ENCODE data around the gene UMODL1.

DNA sequence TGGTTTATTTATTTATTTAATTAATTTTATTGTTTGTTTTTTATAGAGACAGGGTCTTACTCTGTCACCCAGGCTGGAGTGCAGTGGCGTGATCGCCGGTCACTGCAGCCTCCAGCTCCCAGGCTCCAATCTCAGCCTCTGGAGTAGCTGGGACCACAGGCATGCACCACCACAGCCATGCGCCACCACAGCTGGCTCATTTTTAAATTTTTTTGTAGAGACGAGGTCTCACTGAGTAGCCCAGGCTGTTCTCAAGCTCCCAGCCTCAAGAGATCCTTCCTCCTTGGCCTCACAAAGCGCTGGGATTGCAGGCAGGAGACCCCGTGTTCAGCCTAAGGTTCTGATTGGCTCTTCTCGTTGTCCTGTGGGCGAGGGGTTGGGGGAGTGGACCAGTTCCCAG lies 22.1 kb downstream of the UMODL1 start:
- TF ChIP-seq POLR2AphosphoS5 (IDR thresholded peaks at IDR 0.05; ENCODE audit: borderline replicate concordance, low read depth, low read length) (no peak), EZH2 (IDR thresholded peaks at IDR 0.05) (no peak), FOXP2 (optimal IDR thresholded peaks at IDR 0.05; ENCODE audit: control extremely low read depth, extremely low read length, insufficient read depth) (no peak)
